HepG2 (cell line): ENCODE measurements around the gene TM7SF3. TPM values are rescaled to one million over a fixed set of nuclear protein-coding genes. Genes with fewer than 3 reads are reported as not detected.
A peak's percentile ranks its signal among the peaks of the same experiment; 100 is the strongest.

ENCODE experiments used
- AHR ChIP-seq: IDR thresholded peaks from 2 replicates; pipeline ENCODE4 v1.6.1; 2018; ENCODE audit warnings: missing genetic modification reagents, missing compliant biosample characterization
- ATF1 ChIP-seq: IDR thresholded peaks from 2 replicates; pipeline ENCODE4 v1.6.1; 2016; ENCODE audit warnings: mild to moderate bottlenecking, control low read depth
- GABPA ChIP-seq, 2 experiments: IDR thresholded peaks; 2 replicates each; pipeline ENCODE4 v1.6.1; 2011 to 2016; ENCODE audit warnings: low read depth in 2 of 2, low read length in 1 of 2, missing biosample characterization in 1 of 2, missing genetic modification characterization in 1 of 2
- GPN1 ChIP-seq: sonication (generic); formaldehyde crosslinking; IDR thresholded peaks from 2 replicates; pipeline ENCODE4 v1.5.1; 2020; ENCODE audit warnings: missing genetic modification reagents, borderline replicate concordance
- HMGA1 ChIP-seq: sonication (generic); formaldehyde crosslinking; conservative IDR thresholded peaks from 2 replicates; pipeline ENCODE4 v1.4.0; 2020; ENCODE audit warnings: missing genetic modification reagents
- HNRNPUL1 ChIP-seq: fragments of 200-400 bp; formaldehyde crosslinking; IDR thresholded peaks from 2 replicates; pipeline ENCODE4 v1.6.1; 2017; ENCODE audit warnings: low read depth, mild to moderate bottlenecking, low read length, moderate library complexity
- ISL2 ChIP-seq: sonication (generic); formaldehyde crosslinking; IDR thresholded peaks from 2 replicates; pipeline ENCODE4 v1.5.0; 2020; ENCODE audit warnings: missing genetic modification reagents
- PLRG1 ChIP-seq: fragments of 450-650 bp; conservative IDR thresholded peaks from 2 replicates; pipeline ENCODE4 v1.6.1; 2016
- RNF2 ChIP-seq: fragments of 450-650 bp; conservative IDR thresholded peaks from 2 replicates; pipeline ENCODE4 v1.6.1; 2016; ENCODE audit warnings: low read depth
- RNF219 ChIP-seq: sonication (generic); formaldehyde crosslinking; IDR thresholded peaks from 2 replicates; pipeline ENCODE4 v1.5.0; 2020; ENCODE audit warnings: mild to moderate bottlenecking, missing genetic modification reagents
- SALL2 ChIP-seq: sonication (generic); formaldehyde crosslinking; IDR thresholded peaks from 2 replicates; pipeline ENCODE4 v1.8.1; 2023; ENCODE audit warnings: mild to moderate bottlenecking, missing genetic modification reagents, inconsistent platforms
- TARDBP ChIP-seq: sonication (generic); formaldehyde crosslinking; IDR thresholded peaks from 2 replicates; pipeline ENCODE4 v1.8.0; 2022; ENCODE audit warnings: mild to moderate bottlenecking, missing genetic modification reagents
- TRAFD1 ChIP-seq: sonication (generic); formaldehyde crosslinking; IDR thresholded peaks from 2 replicates; pipeline ENCODE4 v1.5.1; 2020; ENCODE audit warnings: missing genetic modification reagents, mild to moderate bottlenecking, borderline replicate concordance
- ZBTB7A ChIP-seq: sonication (generic); formaldehyde crosslinking; IDR thresholded peaks from 2 replicates; pipeline ENCODE4 v1.8.0; 2022; ENCODE audit warnings: mild to moderate bottlenecking, missing genetic modification reagents
- ZMAT5 ChIP-seq: sonication (generic); formaldehyde crosslinking; IDR thresholded peaks from 2 replicates; pipeline ENCODE4 v1.5.0; 2020; ENCODE audit warnings: mild to moderate bottlenecking, low read depth, missing genetic modification reagents, borderline replicate concordance
- ZNF101 ChIP-seq: sonication (generic); formaldehyde crosslinking; IDR thresholded peaks from 2 replicates; pipeline ENCODE4 v1.4.0; 2020; ENCODE audit warnings: mild to moderate bottlenecking, low read depth, missing genetic modification reagents, borderline replicate concordance
- ZNF282 ChIP-seq: fragments of 450-650 bp; IDR thresholded peaks from 2 replicates; pipeline ENCODE4 v1.6.1; 2018; ENCODE audit not compliant: partially characterized antibody
- ZNF331 ChIP-seq: sonication (generic); formaldehyde crosslinking; IDR thresholded peaks from 2 replicates; pipeline ENCODE4 v1.4.0; 2020; ENCODE audit warnings: missing genetic modification reagents
- ZNF672 ChIP-seq: sonication (generic); formaldehyde crosslinking; IDR thresholded peaks from 2 replicates; pipeline ENCODE4 v1.8.1; 2022; ENCODE audit warnings: missing genetic modification reagents
- ZNF740 ChIP-seq: sonication (generic); formaldehyde crosslinking; IDR thresholded peaks from 2 replicates; pipeline ENCODE4 v1.4.0; 2020; ENCODE audit warnings: missing genetic modification reagents
- polyA plus RNA-seq, 8 experiments: library from polyadenylated mRNA; depleted of rRNA in 3 of 8; stranded (reverse) in 7 of 8; unstranded in 1 of 8; fragments of >200 nt; fragmentation: Illumina TruSeq in 4 of 8; extraction: Trizol in 4 of 8; gene quantifications; 2 replicates each; pipeline versions ENCODE4 v1.2.1 to v1.2.3, GENCODE V29; 2011 to 2016; ENCODE audit warnings: low read depth in 4 of 8, missing spikeins in 1 of 8, mixed read lengths in 1 of 8; ENCODE audit not compliant: insufficient read depth in 1 of 8
- total RNA-seq, 5 experiments: library from RNA; depleted of rRNA; stranded (reverse); fragments of >200 nt; fragmentation: Illumina TruSeq; extraction: Trizol; gene quantifications; 2 replicates each; pipeline ENCODE4 v1.2.3, GENCODE V29; 2016; ENCODE audit warnings: low read depth in 1 of 5
- TF ChIP-seq, protein P1 (sequence below): sonication (generic); formaldehyde crosslinking; IDR thresholded peaks from 2 replicates; pipeline ENCODE4 v1.8.1; 2022; ENCODE audit warnings: low read depth, mild to moderate bottlenecking, missing genetic modification reagents

The TM7SF3 gene
- total and polyA plus RNA-seq, 2 of the 13 experiments (the other 11 are each of a cell fraction or from before 2014, with no cell fraction given), result 116 to 142 TPM

DNA sequence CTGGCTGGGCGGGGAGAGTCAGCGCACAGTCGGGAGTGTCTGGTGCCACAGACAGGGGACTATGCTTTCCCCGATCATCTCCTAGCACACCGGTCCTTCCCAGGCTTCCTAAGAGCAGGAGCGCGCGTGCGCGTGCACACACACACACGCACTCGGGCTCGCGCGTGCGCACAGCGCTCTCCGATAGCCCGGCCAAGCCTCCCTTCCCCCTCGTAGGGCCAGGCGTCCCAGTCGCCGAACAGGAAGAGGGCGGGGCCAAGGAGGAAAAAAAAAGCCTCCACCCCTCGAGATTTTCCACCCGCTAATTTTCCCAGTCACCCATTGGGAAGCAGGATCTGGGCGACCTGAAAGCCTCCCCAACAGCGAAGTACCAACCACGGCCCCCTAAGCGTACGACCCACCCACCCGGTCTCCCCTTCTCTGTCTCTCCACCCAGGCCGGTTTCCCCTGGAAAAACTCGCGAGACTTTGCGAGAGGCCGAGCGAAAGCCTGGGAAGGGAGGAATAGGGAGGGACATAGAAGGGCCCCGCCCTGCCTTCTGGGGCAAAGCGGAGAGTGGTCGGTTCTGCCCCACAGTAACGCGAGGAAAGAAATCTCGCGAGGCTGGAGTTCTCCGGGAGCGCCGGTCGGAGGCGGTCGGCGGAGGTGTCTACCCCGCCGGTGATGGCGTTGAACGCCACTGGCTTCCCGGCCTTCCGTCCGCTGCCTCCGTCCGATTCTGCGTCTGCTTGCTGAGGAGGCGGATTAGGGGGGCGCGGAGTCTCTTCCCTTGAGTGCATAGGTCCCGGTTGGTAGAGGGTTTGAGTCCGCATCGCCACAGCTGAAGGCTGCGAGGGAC lies 76.1 kb downstream of the TM7SF3 start, which contains the start of the genes FGFR1OP2 and INTS13 (continued):
- no peak for TF ChIP-seq TRAFD1
- no peak for TF ChIP-seq GPN1 (CRISPR knock-in tag)
- no peak for TF ChIP-seq ZMAT5
- TF ChIP-seq, protein P1, sequence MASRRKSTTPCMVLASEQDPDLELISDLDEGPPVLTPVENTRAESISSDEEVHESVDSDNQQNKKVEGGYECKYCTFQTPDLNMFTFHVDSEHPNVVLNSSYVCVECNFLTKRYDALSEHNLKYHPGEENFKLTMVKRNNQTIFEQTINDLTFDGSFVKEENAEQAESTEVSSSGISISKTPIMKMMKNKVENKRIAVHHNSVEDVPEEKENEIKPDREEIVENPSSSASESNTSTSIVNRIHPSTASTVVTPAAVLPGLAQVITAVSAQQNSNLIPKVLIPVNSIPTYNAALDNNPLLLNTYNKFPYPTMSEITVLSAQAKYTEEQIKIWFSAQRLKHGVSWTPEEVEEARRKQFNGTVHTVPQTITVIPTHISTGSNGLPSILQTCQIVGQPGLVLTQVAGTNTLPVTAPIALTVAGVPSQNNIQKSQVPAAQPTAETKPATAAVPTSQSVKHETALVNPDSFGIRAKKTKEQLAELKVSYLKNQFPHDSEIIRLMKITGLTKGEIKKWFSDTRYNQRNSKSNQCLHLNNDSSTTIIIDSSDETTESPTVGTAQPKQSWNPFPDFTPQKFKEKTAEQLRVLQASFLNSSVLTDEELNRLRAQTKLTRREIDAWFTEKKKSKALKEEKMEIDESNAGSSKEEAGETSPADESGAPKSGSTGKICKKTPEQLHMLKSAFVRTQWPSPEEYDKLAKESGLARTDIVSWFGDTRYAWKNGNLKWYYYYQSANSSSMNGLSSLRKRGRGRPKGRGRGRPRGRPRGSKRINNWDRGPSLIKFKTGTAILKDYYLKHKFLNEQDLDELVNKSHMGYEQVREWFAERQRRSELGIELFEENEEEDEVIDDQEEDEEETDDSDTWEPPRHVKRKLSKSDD (CRISPR knock-in tag), result 0 out of 2 replicates have a peak, but pooled peaks have one; percentile 52
- no peak for TF ChIP-seq RNF2
- TF ChIP-seq HMGA1, result no peak
- TF ChIP-seq SALL2, result peak; percentile 87
- TF ChIP-seq ZBTB7A, result no peak
- TF ChIP-seq RNF219, result no peak
- TF ChIP-seq ZNF672, result no peak
- no peak for TF ChIP-seq ZNF740 (CRISPR knock-in tag)
- TF ChIP-seq ZNF282, result no peak
- 0 out of 2 replicates have a peak, but pooled peaks have one; percentile 42 for TF ChIP-seq TARDBP (CRISPR knock-in tag)
- TF ChIP-seq GABPA (IDR thresholded peaks at IDR 0.05; ENCODE audit: low read depth, low read length), result no peak
- peak; percentile 60 for TF ChIP-seq GABPA (CRISPR knock-in tag; IDR thresholded peaks at IDR 0.05; ENCODE audit: low read depth)
- no peak for TF ChIP-seq PLRG1
- TF ChIP-seq AHR, result no peak; the same call in none of the 2 replicates
- no peak for TF ChIP-seq HNRNPUL1
- TF ChIP-seq ZNF101, result no peak
- TF ChIP-seq ATF1, result 0 out of 2 replicates have a peak, but pooled peaks have one; percentile 5
- TF ChIP-seq ZNF331 (CRISPR knock-in tag), result peak; percentile 25
- peak; percentile 30; the same call in 1 of the 2 replicates for TF ChIP-seq ISL2
